K562 (cell line): ENCODE data around the gene TJP3.

Experiments used
- CAMTA2 ChIP-seq: fragments of 250-450 bp; sonication (Bioruptor Pico); conservative IDR thresholded peaks from 2 replicates; pipeline ENCODE4 v1.5.1; 2022
- NRF1 ChIP-seq, 2 experiments: fragments of 450-650 bp; IDR thresholded peaks in 1 of 2; conservative IDR thresholded peaks in 1 of 2; 2 replicates each; pipeline ENCODE4 v1.6.1; 2014; ENCODE audit warnings: mild to moderate bottlenecking in 2 of 2
- SMAD4 ChIP-seq: fragments of 250-450 bp; sonication (Bioruptor Pico); conservative IDR thresholded peaks from 2 replicates; pipeline ENCODE4 v1.8.0; 2021; ENCODE audit warnings: inconsistent platforms, mild to moderate bottlenecking, moderate library complexity
- TF ChIP-seq, protein P1 (sequence below): sonication (generic); formaldehyde crosslinking; IDR thresholded peaks from 2 replicates; pipeline ENCODE4 v1.5.0; 2020; ENCODE audit warnings: missing genetic modification reagents
- TF ChIP-seq, protein P2 (sequence below): fragments of 150-350 bp; IDR thresholded peaks from 2 replicates; pipeline ENCODE4 v1.6.1; 2014; ENCODE audit warnings: low read depth, mild to moderate bottlenecking, low read length, borderline replicate concordance
- TF ChIP-seq, protein P3 (sequence below): fragments of 250-450 bp; sonication (Bioruptor Pico); IDR thresholded peaks from 2 replicates; pipeline ENCODE4 v1.5.0; 2021; ENCODE audit warnings: mild to moderate bottlenecking, borderline replicate concordance
- TF ChIP-seq, protein P4 (sequence below): sonication (generic); formaldehyde crosslinking; IDR thresholded peaks from 2 replicates; pipeline ENCODE4 v1.8.1; 2022; ENCODE audit warnings: missing genetic modification reagents
- TF ChIP-seq, protein P5 (sequence below): fragments of 250-450 bp; sonication (Bioruptor Pico); IDR thresholded peaks from 2 replicates; pipeline ENCODE4 v1.4.0; 2020; ENCODE audit warnings: mild to moderate bottlenecking, moderate library complexity

DNA sequence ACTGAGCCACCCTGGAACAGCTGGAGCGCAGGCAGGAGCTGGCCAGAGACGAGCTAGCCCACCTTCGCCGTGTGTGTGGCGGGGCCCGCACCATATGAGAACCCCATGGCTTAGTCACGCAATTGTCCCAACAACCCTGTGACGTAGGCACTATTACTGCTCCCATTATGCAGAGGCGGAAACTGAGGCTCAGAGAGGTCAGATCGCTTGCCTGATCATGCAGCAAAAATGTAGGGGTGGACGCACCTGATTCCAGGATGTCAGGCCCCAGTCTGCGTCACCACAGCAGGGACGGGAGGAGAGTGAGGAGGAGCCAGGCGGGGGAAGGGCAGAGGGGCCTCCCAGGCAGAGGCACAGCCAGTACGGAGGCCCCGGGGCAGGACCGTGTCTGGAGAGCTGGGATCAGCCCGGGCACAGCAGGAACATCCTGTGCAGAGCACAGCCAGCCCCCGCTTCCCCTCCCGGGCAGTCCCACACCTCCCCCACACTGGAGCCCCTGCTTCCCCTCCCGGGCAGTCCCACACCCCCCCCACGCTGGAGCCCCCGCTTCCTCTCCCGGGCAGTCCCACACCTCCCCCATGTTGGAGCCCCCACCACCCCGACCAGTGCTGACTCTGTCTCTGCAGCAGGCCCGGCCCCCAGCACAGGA is 24.7 kb upstream of the TJP3 start:
- TF ChIP-seq, protein P1, sequence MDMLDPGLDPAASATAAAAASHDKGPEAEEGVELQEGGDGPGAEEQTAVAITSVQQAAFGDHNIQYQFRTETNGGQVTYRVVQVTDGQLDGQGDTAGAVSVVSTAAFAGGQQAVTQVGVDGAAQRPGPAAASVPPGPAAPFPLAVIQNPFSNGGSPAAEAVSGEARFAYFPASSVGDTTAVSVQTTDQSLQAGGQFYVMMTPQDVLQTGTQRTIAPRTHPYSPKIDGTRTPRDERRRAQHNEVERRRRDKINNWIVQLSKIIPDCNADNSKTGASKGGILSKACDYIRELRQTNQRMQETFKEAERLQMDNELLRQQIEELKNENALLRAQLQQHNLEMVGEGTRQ (CRISPR knock-in tag) = no peak
- TF ChIP-seq, protein P2, sequence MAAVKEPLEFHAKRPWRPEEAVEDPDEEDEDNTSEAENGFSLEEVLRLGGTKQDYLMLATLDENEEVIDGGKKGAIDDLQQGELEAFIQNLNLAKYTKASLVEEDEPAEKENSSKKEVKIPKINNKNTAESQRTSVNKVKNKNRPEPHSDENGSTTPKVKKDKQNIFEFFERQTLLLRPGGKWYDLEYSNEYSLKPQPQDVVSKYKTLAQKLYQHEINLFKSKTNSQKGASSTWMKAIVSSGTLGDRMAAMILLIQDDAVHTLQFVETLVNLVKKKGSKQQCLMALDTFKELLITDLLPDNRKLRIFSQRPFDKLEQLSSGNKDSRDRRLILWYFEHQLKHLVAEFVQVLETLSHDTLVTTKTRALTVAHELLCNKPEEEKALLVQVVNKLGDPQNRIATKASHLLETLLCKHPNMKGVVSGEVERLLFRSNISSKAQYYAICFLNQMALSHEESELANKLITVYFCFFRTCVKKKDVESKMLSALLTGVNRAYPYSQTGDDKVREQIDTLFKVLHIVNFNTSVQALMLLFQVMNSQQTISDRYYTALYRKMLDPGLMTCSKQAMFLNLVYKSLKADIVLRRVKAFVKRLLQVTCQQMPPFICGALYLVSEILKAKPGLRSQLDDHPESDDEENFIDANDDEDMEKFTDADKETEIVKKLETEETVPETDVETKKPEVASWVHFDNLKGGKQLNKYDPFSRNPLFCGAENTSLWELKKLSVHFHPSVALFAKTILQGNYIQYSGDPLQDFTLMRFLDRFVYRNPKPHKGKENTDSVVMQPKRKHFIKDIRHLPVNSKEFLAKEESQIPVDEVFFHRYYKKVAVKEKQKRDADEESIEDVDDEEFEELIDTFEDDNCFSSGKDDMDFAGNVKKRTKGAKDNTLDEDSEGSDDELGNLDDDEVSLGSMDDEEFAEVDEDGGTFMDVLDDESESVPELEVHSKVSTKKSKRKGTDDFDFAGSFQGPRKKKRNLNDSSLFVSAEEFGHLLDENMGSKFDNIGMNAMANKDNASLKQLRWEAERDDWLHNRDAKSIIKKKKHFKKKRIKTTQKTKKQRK = no peak
- TF ChIP-seq, protein P3, sequence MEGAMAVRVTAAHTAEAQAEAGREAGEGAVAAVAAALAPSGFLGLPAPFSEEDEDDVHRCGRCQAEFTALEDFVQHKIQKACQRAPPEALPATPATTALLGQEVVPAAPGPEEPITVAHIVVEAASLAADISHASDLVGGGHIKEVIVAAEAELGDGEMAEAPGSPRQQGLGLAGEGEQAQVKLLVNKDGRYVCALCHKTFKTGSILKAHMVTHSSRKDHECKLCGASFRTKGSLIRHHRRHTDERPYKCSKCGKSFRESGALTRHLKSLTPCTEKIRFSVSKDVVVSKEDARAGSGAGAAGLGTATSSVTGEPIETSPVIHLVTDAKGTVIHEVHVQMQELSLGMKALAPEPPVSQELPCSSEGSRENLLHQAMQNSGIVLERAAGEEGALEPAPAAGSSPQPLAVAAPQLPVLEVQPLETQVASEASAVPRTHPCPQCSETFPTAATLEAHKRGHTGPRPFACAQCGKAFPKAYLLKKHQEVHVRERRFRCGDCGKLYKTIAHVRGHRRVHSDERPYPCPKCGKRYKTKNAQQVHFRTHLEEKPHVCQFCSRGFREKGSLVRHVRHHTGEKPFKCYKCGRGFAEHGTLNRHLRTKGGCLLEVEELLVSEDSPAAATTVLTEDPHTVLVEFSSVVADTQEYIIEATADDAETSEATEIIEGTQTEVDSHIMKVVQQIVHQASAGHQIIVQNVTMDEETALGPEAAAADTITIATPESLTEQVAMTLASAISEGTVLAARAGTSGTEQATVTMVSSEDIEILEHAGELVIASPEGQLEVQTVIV (CRISPR knock-in tag) = no peak
- no peak for TF ChIP-seq SMAD4 (CRISPR knock-in tag)
- TF ChIP-seq, protein P4, sequence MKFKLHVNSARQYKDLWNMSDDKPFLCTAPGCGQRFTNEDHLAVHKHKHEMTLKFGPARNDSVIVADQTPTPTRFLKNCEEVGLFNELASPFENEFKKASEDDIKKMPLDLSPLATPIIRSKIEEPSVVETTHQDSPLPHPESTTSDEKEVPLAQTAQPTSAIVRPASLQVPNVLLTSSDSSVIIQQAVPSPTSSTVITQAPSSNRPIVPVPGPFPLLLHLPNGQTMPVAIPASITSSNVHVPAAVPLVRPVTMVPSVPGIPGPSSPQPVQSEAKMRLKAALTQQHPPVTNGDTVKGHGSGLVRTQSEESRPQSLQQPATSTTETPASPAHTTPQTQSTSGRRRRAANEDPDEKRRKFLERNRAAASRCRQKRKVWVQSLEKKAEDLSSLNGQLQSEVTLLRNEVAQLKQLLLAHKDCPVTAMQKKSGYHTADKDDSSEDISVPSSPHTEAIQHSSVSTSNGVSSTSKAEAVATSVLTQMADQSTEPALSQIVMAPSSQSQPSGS = no peak
- TF ChIP-seq CAMTA2 = no peak
- TF ChIP-seq, protein P5, sequence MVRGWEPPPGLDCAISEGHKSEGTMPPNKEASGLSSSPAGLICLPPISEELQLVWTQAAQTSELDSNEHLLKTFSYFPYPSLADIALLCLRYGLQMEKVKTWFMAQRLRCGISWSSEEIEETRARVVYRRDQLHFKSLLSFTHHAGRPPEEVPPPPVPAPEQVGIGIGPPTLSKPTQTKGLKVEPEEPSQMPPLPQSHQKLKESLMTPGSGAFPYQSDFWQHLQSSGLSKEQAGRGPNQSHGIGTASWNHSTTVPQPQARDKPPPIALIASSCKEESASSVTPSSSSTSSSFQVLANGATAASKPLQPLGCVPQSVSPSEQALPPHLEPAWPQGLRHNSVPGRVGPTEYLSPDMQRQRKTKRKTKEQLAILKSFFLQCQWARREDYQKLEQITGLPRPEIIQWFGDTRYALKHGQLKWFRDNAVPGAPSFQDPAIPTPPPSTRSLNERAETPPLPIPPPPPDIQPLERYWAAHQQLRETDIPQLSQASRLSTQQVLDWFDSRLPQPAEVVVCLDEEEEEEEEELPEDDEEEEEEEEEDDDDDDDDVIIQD (CRISPR knock-in tag) = no peak
- no peak for TF ChIP-seq NRF1 (conservative IDR thresholded peaks at IDR 0.05 in 1 of 2, IDR thresholded peaks at IDR 0.05 in 1 of 2)
